Brain microvascular endothelial cell (primary cell): Measurements from ENCODE around the gene GSG1L.
"Not testable (repeated sequence)": the region's sequence is repeated elsewhere in the genome, so short reads cannot be mapped to it uniquely, and the experiment has no call there.

ENCODE experiments used
- DNase-seq: peaks from one replicate; pipeline ENCODE4 v3.0.0-alpha.2; 2020
- H3K27ac ChIP-seq: fragments of 250-450 bp; sonication (Bioruptor Pico); 2 replicates; pipeline ENCODE4 v1.5.1; 2020; ENCODE audit warnings: mild to moderate bottlenecking, moderate library complexity
- H3K27me3 ChIP-seq: fragments of 250-450 bp; sonication (Bioruptor Pico); replicated peaks from 2 replicates; pipeline ENCODE4 v1.5.1; 2020; ENCODE audit warnings: mild to moderate bottlenecking
- H3K36me3 ChIP-seq: fragments of 250-450 bp; sonication (Bioruptor Pico); replicated peaks from 2 replicates; pipeline ENCODE4 v1.5.1; 2020; ENCODE audit warnings: mild to moderate bottlenecking
- H3K4me3 ChIP-seq: 2 replicates; pipeline ENCODE4 v1.5.1; 2011; ENCODE audit warnings: low read depth, mild to moderate bottlenecking, control low read depth, low read length, moderate library complexity
- in situ Hi-C: cut with HindIII; loops from 2 replicates; pipeline ENCODE4 v1.10.0; 2017; ENCODE audit warnings: low sequenced_read_pairs, low pct_ligation_motif_present
- TF ChIP-seq, protein P1 (sequence below): IDR thresholded peaks from 2 replicates; pipeline ENCODE4 v1.5.1; 2011; ENCODE audit warnings: low read depth, mild to moderate bottlenecking, moderate library complexity, low read length, control low read depth, inconsistent platforms; ENCODE audit errors: missing control alignments

Gene GSG1L

GRCh38 chr16:27980076-27980775 is 83.3 kb downstream of the GSG1L start:
- H3K36me3 ChIP-seq, result no peaks in the 10 kb centered on the region
- no peak overlapping the region for H3K4me3 ChIP-seq
- TF ChIP-seq, protein P1, sequence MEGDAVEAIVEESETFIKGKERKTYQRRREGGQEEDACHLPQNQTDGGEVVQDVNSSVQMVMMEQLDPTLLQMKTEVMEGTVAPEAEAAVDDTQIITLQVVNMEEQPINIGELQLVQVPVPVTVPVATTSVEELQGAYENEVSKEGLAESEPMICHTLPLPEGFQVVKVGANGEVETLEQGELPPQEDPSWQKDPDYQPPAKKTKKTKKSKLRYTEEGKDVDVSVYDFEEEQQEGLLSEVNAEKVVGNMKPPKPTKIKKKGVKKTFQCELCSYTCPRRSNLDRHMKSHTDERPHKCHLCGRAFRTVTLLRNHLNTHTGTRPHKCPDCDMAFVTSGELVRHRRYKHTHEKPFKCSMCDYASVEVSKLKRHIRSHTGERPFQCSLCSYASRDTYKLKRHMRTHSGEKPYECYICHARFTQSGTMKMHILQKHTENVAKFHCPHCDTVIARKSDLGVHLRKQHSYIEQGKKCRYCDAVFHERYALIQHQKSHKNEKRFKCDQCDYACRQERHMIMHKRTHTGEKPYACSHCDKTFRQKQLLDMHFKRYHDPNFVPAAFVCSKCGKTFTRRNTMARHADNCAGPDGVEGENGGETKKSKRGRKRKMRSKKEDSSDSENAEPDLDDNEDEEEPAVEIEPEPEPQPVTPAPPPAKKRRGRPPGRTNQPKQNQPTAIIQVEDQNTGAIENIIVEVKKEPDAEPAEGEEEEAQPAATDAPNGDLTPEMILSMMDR, result no peak
- no peaks in the 10 kb centered on the region for H3K27me3 ChIP-seq
- no peak overlapping the region for H3K27ac ChIP-seq
- DNase-seq, result no peak
- in situ Hi-C loops, result no loop called here

DNA sequence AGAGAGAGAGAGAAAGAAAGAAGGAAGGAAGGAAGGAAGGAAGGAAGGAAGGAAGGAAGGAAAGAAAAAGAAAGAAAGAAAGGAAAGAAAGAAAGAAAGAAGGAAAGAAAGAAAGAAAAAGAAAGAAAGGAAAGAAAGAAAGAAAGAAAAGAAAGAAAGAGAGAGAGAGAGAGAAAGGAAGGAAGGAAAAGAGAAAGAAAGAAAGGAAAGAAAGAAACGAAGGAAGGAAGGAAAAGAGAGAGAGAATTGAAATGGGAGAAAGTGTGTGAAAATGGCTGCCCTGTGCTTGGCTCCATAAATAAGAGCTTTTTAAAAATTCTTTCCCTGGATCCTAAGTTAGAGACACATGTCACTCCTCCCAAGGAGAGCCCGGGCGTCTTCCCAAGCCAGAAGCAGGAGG is 83.8 kb downstream of the GSG1L start:
- DNase-seq, in situ Hi-C loops, H3K27me3 ChIP-seq, H3K36me3 ChIP-seq, H3K4me3 ChIP-seq, H3K27ac ChIP-seq: not testable (repeated sequence)

DNA sequence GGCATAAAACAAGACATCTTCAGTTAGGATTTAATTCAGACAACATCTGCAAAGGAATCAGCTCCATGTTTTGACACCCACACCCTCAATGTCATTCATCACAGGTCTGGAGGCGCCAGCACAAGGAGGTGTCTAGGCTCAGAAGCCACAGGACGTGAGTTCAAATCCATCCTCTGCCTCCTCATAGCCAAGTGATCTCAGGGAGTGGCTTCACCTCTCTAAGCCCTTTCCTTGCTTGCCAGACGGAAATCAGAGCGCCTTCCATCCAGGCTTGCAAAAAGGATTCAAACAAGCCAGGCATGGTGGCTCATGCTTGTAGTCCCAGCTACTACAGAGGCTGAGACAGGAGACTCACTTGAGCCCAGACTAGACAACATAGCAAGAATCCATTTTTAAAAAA is 84.6 kb downstream of the GSG1L start:
- H3K4me3 ChIP-seq, result no peak overlapping the region
- in situ Hi-C loops, result no loop called here
- no peak overlapping the region for H3K27ac ChIP-seq
- no peaks in the 10 kb centered on the region for H3K27me3 ChIP-seq
- TF ChIP-seq, protein P1, result no peak
- no peak for DNase-seq
- H3K36me3 ChIP-seq, result no peaks in the 10 kb centered on the region

GRCh38 chr16:27977966-27978365 is 85.5 kb downstream of the GSG1L start:
- TF ChIP-seq, protein P1, result no peak
- no peak for DNase-seq
- Histone ChIP-seq H3K27ac (no peak overlapping the region), H3K27me3 (no peaks in the 10 kb centered on the region), H3K4me3 (no peak overlapping the region), H3K36me3 (no peaks in the 10 kb centered on the region)
- in situ Hi-C loops, result no loop called here

DNA sequence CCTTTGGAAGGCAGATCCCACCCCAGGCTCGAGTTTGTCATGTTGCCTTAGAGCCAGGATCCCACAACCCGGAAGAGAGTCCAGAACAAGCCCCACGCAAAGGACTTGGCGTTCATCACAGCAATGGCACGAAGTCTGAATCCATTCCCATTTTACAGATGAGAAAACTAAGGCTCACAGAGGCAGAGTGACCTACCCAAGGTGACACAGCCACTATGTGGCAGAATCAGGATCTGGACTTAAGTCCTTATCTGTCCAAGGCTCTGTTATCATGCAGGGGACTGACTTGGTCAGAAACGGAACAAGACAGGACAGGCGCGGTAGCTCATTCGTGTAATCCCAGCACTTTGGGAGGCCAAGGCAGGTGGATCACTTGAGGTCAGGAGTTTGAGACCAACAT is 86.5 kb downstream of the GSG1L start:
- no peak for DNase-seq
- Histone ChIP-seq H3K27me3 (no peaks in the 10 kb centered on the region), H3K27ac (no peak overlapping the region), H3K4me3 (no peak overlapping the region), H3K36me3 (no peaks in the 10 kb centered on the region)
- TF ChIP-seq, protein P1, result no peak
- in situ Hi-C loops, result no loop called here

DNA sequence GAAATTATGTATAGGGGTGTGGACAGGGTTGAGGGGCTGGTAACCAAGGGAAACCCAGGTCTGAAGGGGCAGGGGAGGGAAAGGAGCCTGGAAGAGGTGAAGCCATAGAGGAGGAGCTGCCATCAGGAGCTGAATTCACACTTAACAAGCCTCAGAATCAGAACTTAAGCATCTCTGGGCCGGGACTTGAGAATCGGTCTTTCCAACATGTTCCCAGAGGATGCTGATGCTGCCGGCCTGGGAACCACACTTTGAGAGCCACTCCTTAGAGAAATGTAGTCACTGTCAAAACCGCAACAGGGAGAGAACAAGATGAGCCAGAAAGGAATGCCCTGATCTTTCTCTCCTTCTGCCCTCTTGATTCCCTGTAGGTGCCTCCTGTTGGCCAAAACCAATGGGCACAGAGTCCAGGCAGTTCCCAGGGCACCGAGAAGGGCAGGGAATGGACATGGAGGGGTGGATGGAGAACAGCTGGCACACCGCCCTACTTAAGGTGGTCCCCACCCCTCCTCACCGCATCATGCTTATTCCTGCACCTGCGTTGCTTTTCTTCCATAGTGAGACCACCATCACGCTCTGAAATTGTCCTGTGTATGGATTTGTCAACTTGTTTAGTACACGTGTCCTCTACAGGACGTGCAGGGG is 88.5 kb downstream of the GSG1L start:
- Histone ChIP-seq H3K4me3 (no peak overlapping the region), H3K27me3 (no peaks in the 10 kb centered on the region), H3K27ac (no peak overlapping the region), H3K36me3 (no peaks in the 10 kb centered on the region)
- DNase-seq, result no peak
- in situ Hi-C loops, result no loop called here
- TF ChIP-seq, protein P1, result no peak
